Stimulated activated CD8-positive, alpha-beta memory T cell treated with anti-CD3 and anti-CD28 coated beads, Interleukin-15, amount 100 ng/mL, for 1 hour (primary cell): Measurements from ENCODE around the gene TPST2.
A peak's percentile ranks its signal among the peaks of the same experiment; 100 is the strongest.

ENCODE experiments used
- DNase-seq: peaks from one replicate; pipeline ENCODE4 v3.0.0-alpha.2; 2020; ENCODE audit warnings: low read depth

TPST2 gene

GRCh38 chr22:26579331-26579886 is 10.5 kb downstream of the TPST2 start:
- peak; percentile 23 for DNase-seq

GRCh38 chr22:26577081-26577480 is 12.9 kb downstream of the TPST2 start:
- no peak for DNase-seq

- DNase-seq, result no peak
These were observed 13.8 kb downstream of the TPST2 start for GRCh38 chr22:26576026-26576680.

- DNase-seq, result no peak
These were observed 15.8 kb downstream of the TPST2 start for GRCh38 chr22:26574001-26574723.

GRCh38 chr22:26573026-26573662 is 16.8 kb downstream of the TPST2 start:
- DNase-seq, result no peak

- no peak for DNase-seq
These were observed 18.9 kb downstream of the TPST2 start for GRCh38 chr22:26570864-26571525.

GRCh38 chr22:26570115-26570514 is 19.8 kb downstream of the TPST2 start:
- no peak for DNase-seq

GRCh38 chr22:26568207-26568706 is 21.7 kb downstream of the TPST2 start:
- DNase-seq, result no peak

GRCh38 chr22:26567610-26568009 is 22.3 kb downstream of the TPST2 start:
- no peak for DNase-seq

- no peak for DNase-seq
These were observed 22.9 kb downstream of the TPST2 start for GRCh38 chr22:26566994-26567393.

GRCh38 chr22:26565889-26566288 is 24.0 kb downstream of the TPST2 start:
- DNase-seq, result no peak

GRCh38 chr22:26565181-26565580 is 24.8 kb downstream of the TPST2 start:
- DNase-seq, result no peak

- no peak for DNase-seq
These were observed 25.3 kb downstream of the TPST2 start for GRCh38 chr22:26564672-26565071.

- no peak for DNase-seq
These were observed 25.8 kb downstream of the TPST2 start for GRCh38 chr22:26564181-26564580.

- DNase-seq, result no peak
These were observed 26.9 kb downstream of the TPST2 start for GRCh38 chr22:26563022-26563421.

GRCh38 chr22:26561756-26562417 is 28.0 kb downstream of the TPST2 start:
- DNase-seq, result no peak

GRCh38 chr22:26559961-26560575 is 29.9 kb downstream of the TPST2 start:
- DNase-seq, result no peak

- no peak for DNase-seq
These were observed 31.6 kb downstream of the TPST2 start for GRCh38 chr22:26558248-26558895.

GRCh38 chr22:26556904-26557303 is 33.0 kb downstream of the TPST2 start:
- DNase-seq, result no peak

GRCh38 chr22:26555478-26555877 is 34.5 kb downstream of the TPST2 start:
- DNase-seq, result no peak

GRCh38 chr22:26554956-26555355 is 35.0 kb downstream of the TPST2 start:
- no peak for DNase-seq
